ENCODE data around the gene GJA10.

DNA sequence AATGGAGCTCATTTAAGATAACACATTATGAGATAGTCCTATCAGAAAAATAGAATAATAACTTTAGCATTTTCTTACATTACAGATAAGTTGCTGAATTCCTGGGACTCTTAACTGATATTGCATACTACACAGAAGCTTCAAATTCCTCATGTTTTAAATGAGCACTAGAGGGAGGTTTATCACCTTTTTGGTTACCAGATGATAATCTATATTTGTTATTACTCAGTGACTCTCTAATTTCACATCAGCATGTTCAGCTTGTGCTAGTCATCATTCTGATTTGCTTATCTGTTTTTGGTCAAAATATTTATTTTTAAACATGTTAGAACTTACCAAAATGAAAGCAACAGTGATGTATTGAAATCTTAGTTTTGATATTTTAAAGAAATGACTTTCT lies 20.5 kb upstream of the GJA10 start:
- no peak for TF ChIP-seq POLR2AphosphoS5 (IDR thresholded peaks at IDR 0.05; ENCODE audit: low read depth, low read length)
- TF ChIP-seq POLR2A (IDR thresholded peaks at IDR 0.05; ENCODE audit: low read depth, low read length) = no peak
